Stimulated activated CD4-positive, alpha-beta T cell treated with anti-CD3 and anti-CD28 coated beads, Interleukin-4, amount 100 ng/mL, for 4 hours (primary cell): ENCODE data around the gene RPS6KL1.
A peak's percentile ranks its signal among the peaks of the same experiment; 100 is the strongest.

Experiments used
- DNase-seq, 2 experiments: peaks; one replicate each; pipeline ENCODE4 v3.0.0-alpha.2; 2020

The RPS6KL1 gene

GRCh38 chr14:74911221-74911620 is 11.8 kb downstream of the RPS6KL1 start:
- DNase-seq: no peak

- no peak for DNase-seq
Measured at GRCh38 chr14:74910556-74910955, 12.5 kb downstream of the RPS6KL1 start.

- no peak for DNase-seq
Measured at GRCh38 chr14:74909911-74910310, 13.1 kb downstream of the RPS6KL1 start.

GRCh38 chr14:74909501-74909900 is 13.6 kb downstream of the RPS6KL1 start:
- no peak for DNase-seq

- DNase-seq: no peak
Measured at GRCh38 chr14:74908861-74909341, 14.2 kb downstream of the RPS6KL1 start.

- DNase-seq: no peak
Measured at GRCh38 chr14:74907744-74908143, 15.3 kb downstream of the RPS6KL1 start.

- no peak for DNase-seq
Measured at GRCh38 chr14:74906925-74907521, 16.0 kb downstream of the RPS6KL1 start.

GRCh38 chr14:74905595-74906142 is 17.4 kb downstream of the RPS6KL1 start:
- peak; percentile 66 to 81 for DNase-seq

GRCh38 chr14:74904635-74905503 is 18.2 kb downstream of the RPS6KL1 start:
- no peak for DNase-seq

- no peak for DNase-seq
Measured at GRCh38 chr14:74902941-74903705, 19.9 kb downstream of the RPS6KL1 start.

GRCh38 chr14:74898694-74899093 is 24.4 kb downstream of the RPS6KL1 start:
- DNase-seq: no peak

- DNase-seq: no peak
Measured at GRCh38 chr14:74898083-74898482, 25.0 kb downstream of the RPS6KL1 start.

- no peak for DNase-seq
Measured at GRCh38 chr14:74897642-74898041, 25.4 kb downstream of the RPS6KL1 start.

GRCh38 chr14:74896400-74896799 is 26.7 kb downstream of the RPS6KL1 start:
- DNase-seq: no peak

GRCh38 chr14:74893614-74894091 is 29.4 kb downstream of the RPS6KL1 start:
- no peak for DNase-seq

GRCh38 chr14:74892745-74893144 is 30.3 kb downstream of the RPS6KL1 start:
- DNase-seq: no peak

GRCh38 chr14:74891870-74892269 is 31.2 kb downstream of the RPS6KL1 start:
- no peak for DNase-seq

- DNase-seq: no peak
Measured at GRCh38 chr14:74890262-74890661, 32.8 kb downstream of the RPS6KL1 start.

- DNase-seq: no peak
Measured at GRCh38 chr14:74888164-74889158, 34.6 kb downstream of the RPS6KL1 start.

GRCh38 chr14:74886001-74886400 is 37.1 kb downstream of the RPS6KL1 start:
- DNase-seq: no peak

- peak; percentile 27 to 49 for DNase-seq
Measured at GRCh38 chr14:74882103-74882920, 40.7 kb downstream of the RPS6KL1 start.
